ENCODE results near the gene CFAP43. TPM values are rescaled to one million over a fixed set of nuclear protein-coding genes. Genes with fewer than 3 reads are reported as not detected.

The CFAP43 gene
- total and polyA plus RNA-seq, 10 of the 15 experiments (the other 5 are each of a cell fraction or from before 2014, with no cell fraction given), result 0.06 to 0.14 (median 0.10) TPM; not detected in 5

GRCh38 chr10:104257235-104257634, 25.1 kb upstream of the CFAP43 start:
- Histone ChIP-seq H3K9me3 (replicated peaks; ENCODE audit: control insufficient read depth, insufficient read depth, low read length) (no peaks in the 10 kb centered on the region), H3K4me1 (ENCODE audit: control insufficient read depth, insufficient read depth, low read length) (peaks cover 8% of the 10 kb centered on the region), H3K4me3 (no peak overlapping the region; the same call in 1 of the 2 replicates), H2AFZ (ENCODE audit: control insufficient read depth, low read depth, low read length) (no peak overlapping the region), H3K27me3 (replicated peaks in 1 of 2; ENCODE audit: control insufficient read depth in 2 of 2, insufficient read depth in 2 of 2, low read length in 1 of 2) (no peaks in the 10 kb centered on the region), H3K4me2 (ENCODE audit: control insufficient read depth, insufficient read depth) (0 out of 2 replicates have a peak overlapping the region, but pooled peaks have one; percentile 7), H3K79me2 (ENCODE audit: control insufficient read depth, insufficient read depth, low read length) (peaks cover 49% of the 10 kb centered on the region), H3K9ac (ENCODE audit: control insufficient read depth, insufficient read depth, low read length) (no peak overlapping the region), H3K27ac (ENCODE audit: control insufficient read depth, insufficient read depth) (no peak overlapping the region), H4K20me1 (ENCODE audit: control insufficient read depth, insufficient read depth) (no peaks in the 10 kb centered on the region), H3K36me3 (ENCODE audit: control insufficient read depth in 2 of 2, insufficient read depth in 2 of 2, low read length in 1 of 2) (peaks cover 0 to 26% of the 10 kb centered on the region in 2 experiments; a peak in 3 of 4 replicates)
- DNase-seq (ENCODE audit: low read depth, low spot score), result no peak
- ChIA-PET POLR2A (interaction anchor here (0.8 to 4.8 kb wide), 2 partner anchors 11 to 17 kb away, joined by 3 to 36 read pairs; partner anchors contain the start of gene GSTO2), RAD21 (ENCODE audit: unreplicated experiment) (interaction anchor here (3.9 kb wide), 1 partner anchor 17 kb away, joined by 24 read pairs; no protein-coding TSS in a partner anchor), SMC1A (ENCODE audit: uncharacterized antibody, unreplicated experiment) (interaction anchor here (0.9 to 7.3 kb wide), 4 partner anchors 10 to 327 kb away, joined by 3 to 30 read pairs (median 13); partner anchors contain the start of gene GSTO2), CTCF (interaction anchor here (1.0 to 13.2 kb wide), 6 partner anchors 14 to 95 kb away, joined by 3 to 105 read pairs (median 6); no protein-coding TSS in a partner anchor)
- FAIRE-seq, result no peak
- TF ChIP-seq ATF7 (IDR thresholded peaks at IDR 0.05; ENCODE audit: low read depth) (no peak), E2F4 (IDR thresholded peaks at IDR 0.05; ENCODE audit: low read depth, low read length) (no peak), KAT2A (conservative IDR thresholded peaks at IDR 0.05; ENCODE audit: control insufficient read depth, low read depth, low read length) (no peak), ASH2L (IDR thresholded peaks at IDR 0.05; ENCODE audit: borderline replicate concordance, low read depth) (no peak), JUND (IDR thresholded peaks at IDR 0.05; ENCODE audit: low read depth, low read length) (no peak)
- no peak for ATAC-seq
- 100% methylated on average over 5 of the region's 5 CpGs for WGBS (ENCODE audit: insufficient coverage, insufficient replicate concordance, low lambda C conversion rate, missing lambda C conversion rate)
- intact Hi-C loops (cut with micrococcal nuclease; ENCODE audit: unreplicated experiment), result no loop called here
- in situ Hi-C loops (cut with MboI), result no loop called here
- no TSS peak for BruUV-seq (replicated peaks)

All from GM12878 (cell line).